GM12878 (cell line): ENCODE results near the gene ROBO1.

Experiments used
- BCL11A ChIP-seq: IDR thresholded peaks from 2 replicates; pipeline ENCODE4 v1.6.1; 2011; ENCODE audit warnings: low read depth, low read length
- CTCF ChIP-seq, 3 experiments: IDR thresholded peaks in 2 of 3; conservative IDR thresholded peaks in 1 of 3; 2 replicates each; pipeline ENCODE4 v1.5.1; 2011; ENCODE audit warnings: low read depth in 3 of 3, low read length in 3 of 3, mild to moderate bottlenecking in 3 of 3, control low read depth in 2 of 3, moderate library complexity in 2 of 3, inconsistent platforms in 1 of 3, mixed read lengths in 1 of 3; ENCODE audit not compliant: control insufficient read depth in 2 of 3, insufficient read depth in 1 of 3; ENCODE audit errors: extremely low read depth in 1 of 3
- EP300 ChIP-seq, 2 experiments: fragments of 150-350 bp in 1 of 2; IDR thresholded peaks; 2 replicates each; pipeline ENCODE4 v1.6.1; 2011 to 2012; ENCODE audit warnings: low read depth in 2 of 2, low read length in 2 of 2, borderline replicate concordance in 1 of 2, improper control_type of control experiment in 1 of 2, inconsistent platforms in 1 of 2; ENCODE audit not compliant: control insufficient read depth in 1 of 2
- GABPA ChIP-seq: IDR thresholded peaks from 2 replicates; pipeline ENCODE4 v1.6.1; 2014; ENCODE audit warnings: antibody characterized with exemption, low read depth, mild to moderate bottlenecking, inconsistent platforms
- HDGF ChIP-seq: fragments of 450-650 bp; IDR thresholded peaks from 2 replicates; pipeline ENCODE4 v1.6.1; 2016; ENCODE audit warnings: antibody characterized with exemption
- KAT2A ChIP-seq: conservative IDR thresholded peaks from 2 replicates; pipeline ENCODE4 v1.6.1; 2011; ENCODE audit warnings: low read depth, low read length; ENCODE audit not compliant: control insufficient read depth
- MTA2 ChIP-seq: fragments of 450-650 bp; IDR thresholded peaks from 2 replicates; pipeline ENCODE4 v1.6.1; 2016; ENCODE audit warnings: low read depth, mild to moderate bottlenecking, moderate library complexity
- POLR2AphosphoS5 ChIP-seq: IDR thresholded peaks from 2 replicates; pipeline ENCODE4 v1.6.1; 2011; ENCODE audit warnings: mild to moderate bottlenecking, low read length, inconsistent platforms
- RAD21 ChIP-seq: IDR thresholded peaks from 2 replicates; pipeline ENCODE4 v1.6.1; 2011; ENCODE audit warnings: mild to moderate bottlenecking, low read depth, low read length, moderate library complexity; ENCODE audit not compliant: insufficient read depth
- SMAD1 ChIP-seq: fragments of 450-650 bp; IDR thresholded peaks from 2 replicates; pipeline ENCODE4 v1.6.1; 2018; ENCODE audit warnings: mild to moderate bottlenecking, low read depth; ENCODE audit not compliant: partially characterized antibody
- STAT1 ChIP-seq: fragments of 450-650 bp; conservative IDR thresholded peaks from 2 replicates; pipeline ENCODE4 v1.6.1; 2014; ENCODE audit warnings: antibody characterized with exemption, mild to moderate bottlenecking
- TAF1 ChIP-seq: IDR thresholded peaks from 2 replicates; pipeline ENCODE4 v1.6.1; 2011; ENCODE audit warnings: mild to moderate bottlenecking, low read depth, low read length, borderline replicate concordance
- ZBTB33 ChIP-seq: fragments of 450-650 bp; IDR thresholded peaks from 2 replicates; pipeline ENCODE4 v1.6.1; 2017; ENCODE audit warnings: mild to moderate bottlenecking
- ZNF274 ChIP-seq: IDR thresholded peaks from one replicate; pipeline ENCODE4 v1.8.0; 2011; ENCODE audit not compliant: insufficient read length, insufficient read depth

GRCh38 chr3:79162653-79163052 is 605.1 kb downstream of the ROBO1 start:
- no peak for TF ChIP-seq POLR2AphosphoS5
- no peak for TF ChIP-seq MTA2
- no peak for TF ChIP-seq STAT1
- TF ChIP-seq CTCF (IDR thresholded peaks at IDR 0.05 in 2 of 3, conservative IDR thresholded peaks at IDR 0.05 in 1 of 3; ENCODE audit: control insufficient read depth in 2 of 3, extremely low read depth in 1 of 3, insufficient read depth in 1 of 3, low read depth in 3 of 3, low read length in 3 of 3) = no peak
- no peak for TF ChIP-seq TAF1
- TF ChIP-seq HDGF = no peak
- TF ChIP-seq EP300 (IDR thresholded peaks at IDR 0.05; ENCODE audit: borderline replicate concordance in 1 of 2, control insufficient read depth in 1 of 2, low read depth in 2 of 2, low read length in 2 of 2) = no peak
- no peak for TF ChIP-seq ZNF274
- no peak for TF ChIP-seq GABPA
- TF ChIP-seq BCL11A = no peak
- no peak for TF ChIP-seq RAD21
- TF ChIP-seq SMAD1 = no peak
- TF ChIP-seq ZBTB33 = no peak
- no peak for TF ChIP-seq KAT2A
